ENCODE data around the gene VWA8. TPM values are rescaled to one million over a fixed set of nuclear protein-coding genes. Genes with fewer than 3 reads are reported as not detected.

VWA8 gene
- total and polyA plus RNA-seq, 12 donors, result 7.5 to 71.6 (median 54.3) TPM

- Histone ChIP-seq H3K27ac (peak overlapping the region in 5 of 10 donors; percentile 2 to 52 (median 17)), H3K27me3 (no peaks in the 10 kb centered on the region), H3K9me3 (no peaks in the 10 kb centered on the region), H3K4me3 (no peak overlapping the region), H3K4me1 (peaks cover 0 to 30% (median 16%) of the 10 kb centered on the region in 9 donors), H3K36me3 (peaks cover 0 to 36% (median 0%) of the 10 kb centered on the region in 9 donors)
- DNase-seq (peak in 1 of 2 donors; percentile 13), ATAC-seq (peak in 5 of 8 donors; percentile 23 to 69 (median 54))
- intact Hi-C loops (cut with DNase I), result no loop called here
- no peak for TF ChIP-seq CTCF (IDR thresholded peaks at IDR 0.05)
- WGBS, 2 donors, result 68 to 69% methylated on average over 1 of the region's 1 CpG
Measured at GRCh38 chr13:41765020-41765419, 195.9 kb downstream of the VWA8 start.

GRCh38 chr13:41764558-41764957 lies 196.4 kb downstream of the VWA8 start:
- peak overlapping the region in 2 of 10 donors; percentile 17 to 38 for H3K27ac ChIP-seq
- H3K4me1 ChIP-seq, result peaks cover 0 to 30% (median 16%) of the 10 kb centered on the region in 9 donors
- H3K36me3 ChIP-seq, result peaks cover 0 to 36% (median 0%) of the 10 kb centered on the region in 9 donors
- no peaks in the 10 kb centered on the region for H3K9me3 ChIP-seq
- DNase-seq, result no peak
- TF ChIP-seq CTCF (IDR thresholded peaks at IDR 0.05), result no peak
- H3K4me3 ChIP-seq, result no peak overlapping the region
- intact Hi-C loops (cut with DNase I), result no loop called here
- 91 to 95% methylated on average over 4 of the region's 4 CpGs for WGBS, 2 donors
- no peak for ATAC-seq
- no peaks in the 10 kb centered on the region for H3K27me3 ChIP-seq

- ATAC-seq (no peak), DNase-seq (no peak)
- no peaks in the 10 kb centered on the region for H3K27me3 ChIP-seq
- H3K9me3 ChIP-seq, result no peaks in the 10 kb centered on the region
- 57 to 62% methylated on average over 3 of the region's 3 CpGs for WGBS, 2 donors
- H3K4me3 ChIP-seq, result no peak overlapping the region
- peaks cover 0 to 30% (median 16%) of the 10 kb centered on the region in 9 donors for H3K4me1 ChIP-seq
- TF ChIP-seq CTCF (IDR thresholded peaks at IDR 0.05), result no peak
- H3K27ac ChIP-seq, result no peak overlapping the region
- peaks cover 0 to 36% (median 0%) of the 10 kb centered on the region in 9 donors for H3K36me3 ChIP-seq
- intact Hi-C loops (cut with DNase I), result no loop called here
Measured at GRCh38 chr13:41763782-41764181, 197.1 kb downstream of the VWA8 start.

- Histone ChIP-seq H3K4me1 (peaks cover 0 to 27% (median 14%) of the 10 kb centered on the region in 9 donors), H3K27me3 (no peaks in the 10 kb centered on the region), H3K36me3 (peaks cover 0 to 39% (median 0%) of the 10 kb centered on the region in 9 donors), H3K27ac (no peak overlapping the region), H3K9me3 (no peaks in the 10 kb centered on the region), H3K4me3 (no peak overlapping the region)
- DNase-seq (no peak), ATAC-seq (no peak)
- TF ChIP-seq CTCF (IDR thresholded peaks at IDR 0.05), result no peak
- WGBS, 2 donors, result 97 to 98% methylated on average over 5 of the region's 5 CpGs
- intact Hi-C loops (cut with DNase I), result no loop called here
Measured at GRCh38 chr13:41762796-41763195, 198.1 kb downstream of the VWA8 start.

Data from heart right ventricle (tissue), 16 donors.